ENCODE measurements around the gene JRKL.

- no peak for TF ChIP-seq CTCF (IDR thresholded peaks at IDR 0.05)
- TF ChIP-seq POLR2A (IDR thresholded peaks at IDR 0.05): no peak
These were observed 5.7 kb upstream of the JRKL start for GRCh38 chr11:96384156-96384555.

Measured in adrenal gland (tissue), 5 donors.